ENCODE results near the gene OPCML. TPM values are rescaled to one million over a fixed set of nuclear protein-coding genes. Genes with fewer than 3 reads are reported as not detected.

The OPCML gene
- total and polyA plus RNA-seq, 9 donors, result 0.59 to 3.5 (median 1.5) TPM

DNA sequence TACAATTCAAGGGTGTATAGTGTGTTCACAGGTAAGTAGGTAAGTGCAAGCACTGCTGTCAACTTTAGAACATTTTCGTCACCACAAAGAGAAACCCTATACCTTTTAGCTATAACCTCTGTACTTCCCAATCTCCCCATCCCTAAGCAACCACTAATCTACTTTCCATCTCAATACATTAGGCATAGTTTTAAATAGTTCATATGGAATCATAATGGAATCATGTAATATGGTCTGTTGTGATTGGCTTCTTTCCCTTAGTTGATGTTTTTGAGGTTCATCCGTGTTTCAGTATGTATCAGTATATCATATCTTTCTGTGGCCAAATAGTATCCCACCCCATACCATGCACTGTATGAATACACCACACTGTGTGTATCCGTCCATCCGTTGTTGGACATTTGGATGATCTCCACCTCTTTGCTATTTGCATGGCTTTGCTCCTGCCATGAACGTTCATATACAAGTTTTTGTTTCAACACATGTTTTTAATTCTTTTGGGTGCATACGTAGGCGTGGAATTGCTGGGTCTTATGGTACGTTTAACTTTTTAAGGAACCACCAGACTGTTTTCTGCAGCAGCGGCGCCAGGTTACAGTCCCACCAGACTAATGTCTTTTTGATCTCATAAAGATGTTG lies 27.7 kb upstream of the OPCML start:
- peak; percentile 51 for DNase-seq
- WGBS (ENCODE audit: insufficient coverage), result 17% methylated on average over 2 of the region's 10 CpGs

DNA sequence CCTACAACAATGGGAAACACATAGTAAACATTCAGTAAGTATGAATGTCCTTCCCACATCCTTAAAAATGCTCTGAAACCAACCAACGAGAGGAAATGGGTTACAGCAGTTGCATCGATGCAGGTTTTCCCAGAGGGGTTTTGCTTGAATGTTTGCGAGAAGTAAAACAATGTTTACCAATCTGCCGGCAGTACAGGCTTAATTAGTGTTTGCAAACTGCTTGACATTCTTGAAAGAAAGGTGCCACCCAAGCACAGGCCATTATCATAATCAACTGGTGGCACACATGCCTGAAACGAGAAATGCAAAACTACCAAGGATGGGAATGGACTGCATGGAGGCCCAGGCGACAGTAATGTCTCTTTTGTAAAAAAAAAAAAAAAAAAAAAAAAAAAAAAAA lies 27.1 kb upstream of the OPCML start:
- 40% methylated on average over 1 of the region's 6 CpGs for WGBS (ENCODE audit: insufficient coverage)
- no peak overlapping the region for H3K4me3 ChIP-seq (ENCODE audit: low read length)
- no peaks in the 10 kb centered on the region for H3K36me3 ChIP-seq (ENCODE audit: control insufficient read depth, insufficient read depth, low read length)
- peaks cover 2% of the 10 kb centered on the region for H3K27me3 ChIP-seq (ENCODE audit: control insufficient read depth, insufficient read depth, low read length)
- H3K27ac ChIP-seq (ENCODE audit: low read length), result no peak overlapping the region
- H3K4me1 ChIP-seq (ENCODE audit: control insufficient read depth, insufficient read depth, low read length), result no peaks in the 10 kb centered on the region
- H3K9me3 ChIP-seq (replicated peaks; ENCODE audit: control insufficient read depth, low read depth, low read length), result no peaks in the 10 kb centered on the region
- no peak for DNase-seq

More for the DNA sequence above, 27.7 kb upstream of the OPCML start:
- Histone ChIP-seq H3K27me3 (ENCODE audit: control insufficient read depth, insufficient read depth, low read length) (peaks cover 2% of the 10 kb centered on the region), H3K36me3 (ENCODE audit: control insufficient read depth, insufficient read depth, low read length) (no peaks in the 10 kb centered on the region), H3K4me1 (ENCODE audit: control insufficient read depth, insufficient read depth, low read length) (no peaks in the 10 kb centered on the region), H3K27ac (ENCODE audit: low read length) (no peak overlapping the region), H3K4me3 (ENCODE audit: low read length) (no peak overlapping the region), H3K9me3 (replicated peaks; ENCODE audit: control insufficient read depth, low read depth, low read length) (no peaks in the 10 kb centered on the region)

DNA sequence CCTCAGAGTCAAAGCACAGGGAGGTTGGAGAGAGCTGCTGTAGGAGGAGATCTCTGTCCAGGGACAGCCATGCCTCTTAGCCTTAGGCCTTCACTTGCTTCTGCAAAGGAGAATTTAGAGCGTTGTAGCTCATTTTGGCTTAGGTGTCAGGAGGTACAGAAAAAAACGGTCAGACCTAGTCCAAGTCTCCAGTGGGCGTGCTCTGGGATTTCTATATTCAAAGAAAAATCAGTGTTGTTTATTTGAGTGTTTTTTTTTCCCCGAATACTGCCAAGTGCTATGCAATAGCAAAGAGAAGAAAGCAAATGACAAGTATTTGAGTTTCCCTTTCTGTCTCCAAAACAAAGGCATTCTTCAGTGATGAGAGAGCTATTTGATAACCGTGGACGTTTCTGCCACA lies 22.7 kb upstream of the OPCML start:
- Histone ChIP-seq H3K36me3 (ENCODE audit: control insufficient read depth, insufficient read depth, low read length) (no peaks in the 10 kb centered on the region), H3K27me3 (ENCODE audit: control insufficient read depth, insufficient read depth, low read length) (peaks cover 2% of the 10 kb centered on the region), H3K9me3 (replicated peaks; ENCODE audit: control insufficient read depth, low read depth, low read length) (no peaks in the 10 kb centered on the region), H3K4me1 (ENCODE audit: control insufficient read depth, insufficient read depth, low read length) (no peaks in the 10 kb centered on the region), H3K27ac (ENCODE audit: low read length) (no peak overlapping the region), H3K4me3 (ENCODE audit: low read length) (no peak overlapping the region)
- peak; percentile 54 for DNase-seq
- WGBS (ENCODE audit: insufficient coverage), result 33% methylated on average over 5 of the region's 6 CpGs

DNA sequence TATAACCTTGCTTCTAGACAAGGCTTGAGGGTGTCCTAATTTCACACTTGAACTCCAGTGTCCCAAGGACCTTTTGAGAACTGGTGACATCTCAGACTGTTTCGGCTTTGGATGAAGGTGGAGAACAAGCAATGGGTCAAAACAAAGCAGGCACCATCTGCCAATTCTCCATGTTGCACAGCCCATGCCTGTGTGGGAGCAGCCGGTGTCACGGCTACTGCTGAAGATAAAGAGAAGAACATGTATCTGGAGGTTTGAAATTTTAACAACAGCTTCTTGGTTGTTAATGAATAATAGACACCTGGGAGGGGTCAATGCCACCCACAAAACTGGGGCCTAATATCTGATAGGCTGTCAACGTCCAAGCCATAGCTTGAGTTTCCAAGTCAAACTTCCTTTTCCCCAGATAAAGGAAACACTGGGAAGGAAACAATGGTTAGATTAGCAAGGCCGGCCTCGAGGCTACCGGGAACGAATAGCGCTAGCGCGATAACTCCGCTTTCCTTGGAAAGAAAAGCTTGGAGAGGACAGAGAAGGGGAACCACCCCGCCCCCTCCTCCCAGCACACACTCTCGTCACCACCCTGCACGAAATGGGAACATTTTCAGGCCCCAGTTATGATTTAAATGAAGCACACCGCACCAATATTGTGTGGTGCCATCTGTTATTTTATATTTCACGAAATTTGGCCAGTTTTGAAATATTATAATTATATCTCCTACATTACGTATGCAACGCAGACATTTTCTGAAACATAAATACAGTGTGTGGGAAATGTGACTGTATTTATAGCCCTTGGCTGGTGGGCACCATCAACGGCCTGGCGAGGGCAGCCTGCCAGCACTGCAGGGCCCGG lies 21.8 kb upstream of the OPCML start:
- Histone ChIP-seq H3K4me1 (ENCODE audit: control insufficient read depth, insufficient read depth, low read length) (no peaks in the 10 kb centered on the region), H3K9me3 (replicated peaks; ENCODE audit: control insufficient read depth, low read depth, low read length) (no peaks in the 10 kb centered on the region), H3K4me3 (ENCODE audit: low read length) (no peak overlapping the region), H3K27me3 (ENCODE audit: control insufficient read depth, insufficient read depth, low read length) (peaks cover 4% of the 10 kb centered on the region), H3K27ac (ENCODE audit: low read length) (no peak overlapping the region), H3K36me3 (ENCODE audit: control insufficient read depth, insufficient read depth, low read length) (no peaks in the 10 kb centered on the region)
- WGBS (ENCODE audit: insufficient coverage), result 80% methylated on average over 4 of the region's 22 CpGs
- DNase-seq, result no peak

DNA sequence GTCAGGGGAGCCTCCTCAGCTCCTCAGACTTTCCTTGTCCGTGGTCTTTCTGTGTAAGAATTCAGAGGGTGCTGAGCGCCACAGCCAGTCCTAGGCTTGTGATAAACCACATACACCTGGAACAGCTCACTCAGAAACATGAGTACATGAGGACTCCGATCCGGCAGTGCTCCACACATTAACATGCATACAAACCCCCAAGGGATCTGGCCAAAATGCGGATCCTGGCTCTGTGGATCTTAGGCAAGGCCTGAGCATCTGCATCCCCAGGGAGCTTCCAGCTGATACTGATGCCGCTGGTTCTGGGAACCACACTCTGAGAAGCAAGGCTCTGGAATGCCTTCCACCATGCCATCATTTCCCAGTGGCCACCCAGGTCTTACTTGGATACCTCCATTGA lies 20.6 kb upstream of the OPCML start:
- Histone ChIP-seq H3K9me3 (replicated peaks; ENCODE audit: control insufficient read depth, low read depth, low read length) (no peaks in the 10 kb centered on the region), H3K4me1 (ENCODE audit: control insufficient read depth, insufficient read depth, low read length) (no peaks in the 10 kb centered on the region)

DNA sequence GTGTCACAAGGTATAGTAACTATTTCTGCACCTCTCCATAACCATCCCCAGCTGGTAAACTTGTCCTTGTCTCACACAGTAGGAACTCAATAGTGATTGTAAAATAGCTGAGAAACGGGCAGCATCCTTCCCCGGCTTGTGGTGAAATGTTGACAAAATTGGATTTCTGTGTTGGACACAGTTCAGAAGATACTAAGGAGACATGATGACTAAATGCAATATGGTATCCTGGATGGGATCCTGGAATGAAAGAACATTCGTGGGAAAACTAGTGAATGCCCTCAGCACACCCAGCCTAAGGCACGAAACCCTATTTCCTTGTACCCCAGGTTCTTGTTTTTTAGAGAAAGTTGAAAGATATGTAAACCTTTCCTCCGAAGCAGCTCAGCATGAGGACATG lies 18.8 kb upstream of the OPCML start:
- no peak overlapping the region for H3K27ac ChIP-seq (ENCODE audit: low read length)
- H3K4me3 ChIP-seq (ENCODE audit: low read length), result no peak overlapping the region
- no CpG with 5 or more reads among the region's 5 CpGs for WGBS (ENCODE audit: insufficient coverage)
- H3K36me3 ChIP-seq (ENCODE audit: control insufficient read depth, insufficient read depth, low read length), result no peaks in the 10 kb centered on the region
- no peak for DNase-seq
- no peaks in the 10 kb centered on the region for H3K9me3 ChIP-seq (replicated peaks; ENCODE audit: control insufficient read depth, low read depth, low read length)
- H3K27me3 ChIP-seq (ENCODE audit: control insufficient read depth, insufficient read depth, low read length), result peaks cover 2% of the 10 kb centered on the region
- no peaks in the 10 kb centered on the region for H3K4me1 ChIP-seq (ENCODE audit: control insufficient read depth, insufficient read depth, low read length)

More for the DNA sequence above, 20.6 kb upstream of the OPCML start:
- Histone ChIP-seq H3K27me3 (ENCODE audit: control insufficient read depth, insufficient read depth, low read length) (peaks cover 4% of the 10 kb centered on the region), H3K4me3 (ENCODE audit: low read length) (no peak overlapping the region), H3K36me3 (ENCODE audit: control insufficient read depth, insufficient read depth, low read length) (no peaks in the 10 kb centered on the region), H3K27ac (ENCODE audit: low read length) (no peak overlapping the region)
- DNase-seq, result no peak
- 85% methylated on average over 6 of the region's 6 CpGs for WGBS (ENCODE audit: insufficient coverage)

DNA sequence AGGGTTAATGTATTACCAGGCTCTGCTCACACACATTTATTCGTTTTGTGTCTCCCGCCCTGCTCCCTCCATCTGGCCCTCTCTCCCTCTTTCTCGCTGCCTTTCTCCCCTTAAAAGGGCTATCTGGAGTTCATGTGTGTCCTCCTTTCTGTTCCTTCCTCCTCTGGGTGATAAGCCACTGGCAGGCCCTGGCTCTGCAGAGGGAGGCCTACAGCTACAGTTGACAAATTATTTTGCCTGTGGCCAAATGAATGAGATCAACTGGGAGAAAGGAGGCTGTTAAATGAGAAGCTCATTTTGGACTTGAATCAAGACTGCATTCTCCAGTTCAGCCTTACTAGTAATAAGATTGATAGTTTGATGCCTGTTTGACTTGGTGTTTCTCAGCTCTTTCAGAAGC lies 17.5 kb upstream of the OPCML start:
- Histone ChIP-seq H3K27ac (ENCODE audit: low read length) (no peak overlapping the region), H3K36me3 (ENCODE audit: control insufficient read depth, insufficient read depth, low read length) (no peaks in the 10 kb centered on the region), H3K9me3 (replicated peaks; ENCODE audit: control insufficient read depth, low read depth, low read length) (no peaks in the 10 kb centered on the region), H3K4me3 (ENCODE audit: low read length) (no peak overlapping the region), H3K4me1 (ENCODE audit: control insufficient read depth, insufficient read depth, low read length) (no peaks in the 10 kb centered on the region), H3K27me3 (ENCODE audit: control insufficient read depth, insufficient read depth, low read length) (peaks cover 2% of the 10 kb centered on the region)
- WGBS (ENCODE audit: insufficient coverage), result 0% methylated on average over 1 of the region's 3 CpGs
- DNase-seq, result peak; percentile 26

DNA sequence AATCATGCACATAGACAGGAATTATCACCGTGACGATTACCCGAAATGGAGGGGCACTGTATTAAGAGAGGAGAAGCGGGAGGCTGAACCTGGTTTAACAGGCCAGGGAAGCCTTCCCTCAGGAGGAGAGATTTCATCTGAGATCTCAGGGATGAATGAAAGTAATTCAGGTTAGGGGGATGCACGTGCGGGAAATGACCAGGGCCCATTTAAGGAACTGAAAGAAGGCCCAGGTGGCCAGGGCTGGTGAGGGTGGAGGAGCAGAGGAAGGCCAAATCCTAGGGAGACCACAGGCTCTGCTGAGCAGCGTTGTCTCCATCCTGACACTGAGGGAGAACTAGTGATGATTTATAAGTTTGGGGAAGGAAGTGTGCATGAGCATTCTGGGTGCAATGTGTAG lies 16.3 kb upstream of the OPCML start:
- Histone ChIP-seq H3K27me3 (ENCODE audit: control insufficient read depth, insufficient read depth, low read length) (peaks cover 2% of the 10 kb centered on the region), H3K36me3 (ENCODE audit: control insufficient read depth, insufficient read depth, low read length) (no peaks in the 10 kb centered on the region), H3K4me3 (ENCODE audit: low read length) (no peak overlapping the region), H3K27ac (ENCODE audit: low read length) (no peak overlapping the region), H3K4me1 (ENCODE audit: control insufficient read depth, insufficient read depth, low read length) (no peaks in the 10 kb centered on the region), H3K9me3 (replicated peaks; ENCODE audit: control insufficient read depth, low read depth, low read length) (no peaks in the 10 kb centered on the region)
- 76% methylated on average over 7 of the region's 7 CpGs for WGBS (ENCODE audit: insufficient coverage)
- no peak for DNase-seq

DNA sequence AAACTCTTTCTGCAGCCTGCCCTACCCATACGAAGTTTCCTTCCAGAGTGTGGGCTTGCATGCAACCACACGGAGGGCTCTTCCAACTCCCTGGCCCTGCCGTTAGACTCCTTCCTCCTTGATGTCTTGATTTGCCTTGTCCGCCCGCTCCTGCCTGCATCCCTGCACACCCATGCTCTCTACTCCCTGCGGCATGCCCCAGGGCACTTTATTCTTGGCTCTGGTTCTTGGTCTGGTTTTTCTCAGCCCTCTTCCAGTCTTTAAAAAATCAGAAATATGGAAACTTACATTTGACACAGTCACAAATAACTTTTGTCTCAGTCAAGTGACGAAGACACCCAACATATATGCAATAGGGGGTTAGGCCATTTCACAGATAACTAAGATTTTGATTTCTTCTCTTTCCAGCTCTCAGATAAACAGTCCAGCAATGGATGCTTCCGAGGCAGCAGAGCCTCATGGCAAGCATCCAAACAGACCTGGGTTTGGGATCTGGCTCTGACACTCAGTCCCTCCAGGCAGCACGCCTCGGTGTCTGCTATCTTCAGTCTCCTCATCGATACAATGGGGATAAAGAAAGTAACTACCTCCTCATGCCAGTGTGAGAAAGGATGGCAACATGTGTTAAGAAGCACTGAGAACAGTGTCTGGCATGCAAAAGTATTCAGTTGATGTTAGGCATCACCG lies 15.7 kb upstream of the OPCML start:
- 51% methylated on average over 7 of the region's 12 CpGs for WGBS (ENCODE audit: insufficient coverage)
- DNase-seq, result no peak
- H3K9me3 ChIP-seq (replicated peaks; ENCODE audit: control insufficient read depth, low read depth, low read length), result no peaks in the 10 kb centered on the region
- H3K4me3 ChIP-seq (ENCODE audit: low read length), result no peak overlapping the region
- no peaks in the 10 kb centered on the region for H3K36me3 ChIP-seq (ENCODE audit: control insufficient read depth, insufficient read depth, low read length)
- H3K27me3 ChIP-seq (ENCODE audit: control insufficient read depth, insufficient read depth, low read length), result peaks cover 2% of the 10 kb centered on the region
- no peak overlapping the region for H3K27ac ChIP-seq (ENCODE audit: low read length)
- H3K4me1 ChIP-seq (ENCODE audit: control insufficient read depth, insufficient read depth, low read length), result no peaks in the 10 kb centered on the region

DNA sequence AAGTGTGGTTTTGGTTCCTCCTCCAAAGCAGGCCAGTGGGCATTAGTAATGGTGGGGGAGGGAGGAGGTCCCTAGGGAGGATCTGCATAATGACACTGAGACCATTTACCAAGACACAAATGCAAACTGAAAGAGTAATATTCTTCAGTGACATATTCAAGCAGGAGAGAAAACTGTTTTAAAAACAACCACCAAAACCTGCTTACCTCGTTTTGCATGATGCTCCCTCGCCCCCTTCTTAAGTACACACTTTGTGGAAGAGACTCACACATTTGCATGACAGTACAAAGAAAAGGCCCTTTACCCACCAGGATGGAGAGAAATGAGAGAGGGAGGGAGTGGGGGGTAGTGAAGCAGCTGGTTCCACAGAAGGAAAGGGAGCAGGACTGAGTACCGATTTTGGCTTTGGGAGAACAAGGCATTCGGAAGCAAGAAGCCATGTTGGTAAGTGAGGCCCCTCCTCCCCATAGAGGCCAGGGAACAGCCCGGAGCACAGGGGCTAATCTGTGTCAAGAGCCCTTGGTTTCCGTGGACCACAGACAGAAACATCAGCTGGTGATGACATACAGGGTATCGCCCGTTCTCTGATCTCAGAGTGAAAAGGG lies 13.0 kb upstream of the OPCML start:
- no peak overlapping the region for H3K27ac ChIP-seq (ENCODE audit: low read length)
- no peaks in the 10 kb centered on the region for H3K36me3 ChIP-seq (ENCODE audit: control insufficient read depth, insufficient read depth, low read length)

More for the DNA sequence above, 13.0 kb upstream of the OPCML start:
- no peaks in the 10 kb centered on the region for H3K9me3 ChIP-seq (replicated peaks; ENCODE audit: control insufficient read depth, low read depth, low read length)
- H3K4me3 ChIP-seq (ENCODE audit: low read length), result no peak overlapping the region
- no peak for DNase-seq
- WGBS (ENCODE audit: insufficient coverage), result 51% methylated on average over 4 of the region's 8 CpGs
- H3K4me1 ChIP-seq (ENCODE audit: control insufficient read depth, insufficient read depth, low read length), result no peaks in the 10 kb centered on the region
- H3K27me3 ChIP-seq (ENCODE audit: control insufficient read depth, insufficient read depth, low read length), result peaks cover 2% of the 10 kb centered on the region

Measured in muscle of leg (tissue), 11 donors.